ENCODE results near the gene TRUB1. TPM values are rescaled to one million over a fixed set of nuclear protein-coding genes. Genes with fewer than 3 reads are reported as not detected.
"Not testable (repeated sequence)": the region's sequence is repeated elsewhere in the genome, so short reads cannot be mapped to it uniquely, and the experiment has no call there.

Gene TRUB1
- total RNA-seq, 4 donors from 2014 or later = 11.8 to 16.8 (median 15.2) TPM

- no peak overlapping the region for H3K27ac ChIP-seq
- no peaks in the 10 kb centered on the region for H3K9me3 ChIP-seq
- H3K36me3 ChIP-seq = no peaks in the 10 kb centered on the region
- H3K27me3 ChIP-seq = no peaks in the 10 kb centered on the region
- no peak for ATAC-seq
- TF ChIP-seq POLR2AphosphoS5 (IDR thresholded peaks at IDR 0.05) (no peak), POLR2A (IDR thresholded peaks at IDR 0.05) (no peak), EP300 (IDR thresholded peaks at IDR 0.05) (no peak)
- TF ChIP-seq, protein P1, sequence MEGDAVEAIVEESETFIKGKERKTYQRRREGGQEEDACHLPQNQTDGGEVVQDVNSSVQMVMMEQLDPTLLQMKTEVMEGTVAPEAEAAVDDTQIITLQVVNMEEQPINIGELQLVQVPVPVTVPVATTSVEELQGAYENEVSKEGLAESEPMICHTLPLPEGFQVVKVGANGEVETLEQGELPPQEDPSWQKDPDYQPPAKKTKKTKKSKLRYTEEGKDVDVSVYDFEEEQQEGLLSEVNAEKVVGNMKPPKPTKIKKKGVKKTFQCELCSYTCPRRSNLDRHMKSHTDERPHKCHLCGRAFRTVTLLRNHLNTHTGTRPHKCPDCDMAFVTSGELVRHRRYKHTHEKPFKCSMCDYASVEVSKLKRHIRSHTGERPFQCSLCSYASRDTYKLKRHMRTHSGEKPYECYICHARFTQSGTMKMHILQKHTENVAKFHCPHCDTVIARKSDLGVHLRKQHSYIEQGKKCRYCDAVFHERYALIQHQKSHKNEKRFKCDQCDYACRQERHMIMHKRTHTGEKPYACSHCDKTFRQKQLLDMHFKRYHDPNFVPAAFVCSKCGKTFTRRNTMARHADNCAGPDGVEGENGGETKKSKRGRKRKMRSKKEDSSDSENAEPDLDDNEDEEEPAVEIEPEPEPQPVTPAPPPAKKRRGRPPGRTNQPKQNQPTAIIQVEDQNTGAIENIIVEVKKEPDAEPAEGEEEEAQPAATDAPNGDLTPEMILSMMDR (IDR thresholded peaks at IDR 0.05) = no peak
- WGBS, 2 donors (ENCODE audit: low coverage in 1 of 2) = 55% methylated on average over 2 of the region's 2 CpGs; no CpG with 5 or more reads in 1 of the 2 donors
- H3K4me1 ChIP-seq = no peaks in the 10 kb centered on the region
- H3K4me3 ChIP-seq = no peak overlapping the region
These were observed 6.8 kb upstream of the TRUB1 start for GRCh38 chr10:114931072-114931679.

DNA sequence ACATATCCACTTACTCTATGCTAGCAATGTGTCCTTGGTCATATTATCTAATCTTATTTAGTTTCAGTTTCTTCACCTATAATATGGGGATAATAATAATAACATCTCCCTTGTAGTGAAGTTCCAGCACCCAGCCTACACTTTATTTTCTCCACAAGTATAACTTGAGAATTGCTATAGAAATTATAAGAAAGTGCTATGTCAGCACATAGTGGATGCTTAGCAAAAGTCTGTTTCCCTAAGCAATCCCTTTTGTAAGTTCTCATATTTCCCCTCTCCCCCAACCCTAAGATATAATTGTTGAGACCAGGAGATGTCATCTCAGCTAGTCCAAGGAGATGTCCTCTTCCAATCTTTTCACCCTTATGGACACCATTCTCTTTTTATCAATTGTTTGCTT, 5.8 kb upstream of the TRUB1 start:
- no peaks in the 10 kb centered on the region for H3K9me3 ChIP-seq
- no peaks in the 10 kb centered on the region for H3K4me1 ChIP-seq
- no peak for ATAC-seq
- TF ChIP-seq POLR2AphosphoS5 (IDR thresholded peaks at IDR 0.05) = no peak
- TF ChIP-seq EP300 (IDR thresholded peaks at IDR 0.05) = no peak
- no peak for TF ChIP-seq POLR2A (IDR thresholded peaks at IDR 0.05)
- TF ChIP-seq, protein P1 (IDR thresholded peaks at IDR 0.05) = no peak
- H3K27ac ChIP-seq = no peak overlapping the region
- no peaks in the 10 kb centered on the region for H3K27me3 ChIP-seq
- no peaks in the 10 kb centered on the region for H3K36me3 ChIP-seq
- H3K4me3 ChIP-seq = no peak overlapping the region

- WGBS, 2 donors (ENCODE audit: low coverage in 1 of 2) = 80 to 96% methylated on average over 2 of the region's 2 CpGs
- H3K36me3 ChIP-seq = no peaks in the 10 kb centered on the region
- ATAC-seq = no peak
These were observed 5.0 kb upstream of the TRUB1 start for GRCh38 chr10:114932945-114933344.

GRCh38 chr10:114933588-114933987, 4.4 kb upstream of the TRUB1 start:
- Histone ChIP-seq H3K4me1 (peaks cover 0 to 1% (median 0%) of the 10 kb centered on the region in 3 donors), H3K4me3 (no peak overlapping the region), H3K27me3 (no peaks in the 10 kb centered on the region), H3K36me3 (no peaks in the 10 kb centered on the region), H3K9me3 (no peaks in the 10 kb centered on the region), H3K27ac (no peak overlapping the region)
- no peak for ATAC-seq
- WGBS, 2 donors (ENCODE audit: low coverage in 1 of 2) = 75 to 76% methylated on average over 5 of the region's 5 CpGs
- TF ChIP-seq POLR2AphosphoS5 (IDR thresholded peaks at IDR 0.05) (no peak), EP300 (IDR thresholded peaks at IDR 0.05) (no peak), POLR2A (IDR thresholded peaks at IDR 0.05) (no peak)
- TF ChIP-seq, protein P1 (IDR thresholded peaks at IDR 0.05) = no peak

More at GRCh38 chr10:114932945-114933344, 5.0 kb upstream of the TRUB1 start:
- Histone ChIP-seq H3K27me3 (no peaks in the 10 kb centered on the region), H3K4me3 (no peak overlapping the region), H3K4me1 (no peaks in the 10 kb centered on the region), H3K27ac (no peak overlapping the region), H3K9me3 (no peaks in the 10 kb centered on the region)
- TF ChIP-seq POLR2AphosphoS5 (IDR thresholded peaks at IDR 0.05) = no peak
- TF ChIP-seq EP300 (IDR thresholded peaks at IDR 0.05) = no peak
- TF ChIP-seq POLR2A (IDR thresholded peaks at IDR 0.05) = no peak
- TF ChIP-seq, protein P1 (IDR thresholded peaks at IDR 0.05) = no peak

DNA sequence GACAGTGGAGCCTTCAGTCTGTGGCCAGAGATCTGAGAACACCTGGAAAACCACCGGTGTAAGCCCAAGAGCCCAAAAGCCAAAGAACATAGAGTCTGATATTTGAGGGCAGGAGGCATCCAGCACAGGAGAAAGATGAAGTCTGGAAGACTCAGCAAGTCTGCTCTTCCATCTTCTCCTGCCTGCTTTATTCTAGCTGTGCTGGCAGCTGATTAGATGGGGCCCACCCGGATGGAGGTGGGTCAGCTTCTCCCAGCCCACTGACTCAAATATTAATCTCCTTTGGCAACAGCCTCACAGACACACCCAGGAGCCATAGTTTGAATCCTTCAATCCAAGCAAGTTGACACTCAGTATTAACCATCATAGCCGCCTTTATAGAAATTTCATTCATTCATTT, 4.0 kb upstream of the TRUB1 start:
- H3K27ac ChIP-seq, H3K4me1 ChIP-seq, H3K36me3 ChIP-seq, H3K9me3 ChIP-seq, H3K4me3 ChIP-seq, ATAC-seq, H3K27me3 ChIP-seq: not testable (repeated sequence)
- 75% methylated on average over 3 of the region's 3 CpGs for WGBS, 2 donors (ENCODE audit: low coverage in 1 of 2)

Measured in gastroesophageal sphincter (tissue), 4 donors.